Astrocyte of the spinal cord (primary cell): ENCODE measurements around the gene STK11.

Experiments used
- DNase-seq: peaks from one replicate; pipeline ENCODE4 v3.0.0; 2011; ENCODE audit warnings: low read depth, low spot score
- H3K4me3 ChIP-seq: 2 replicates; pipeline ENCODE4 v1.5.1; 2011; ENCODE audit warnings: low read depth, mild to moderate bottlenecking, low read length, moderate library complexity
- CTCF ChIP-seq: IDR thresholded peaks from 2 replicates; pipeline ENCODE4 v1.5.1; 2012; ENCODE audit warnings: low read depth, mild to moderate bottlenecking, low read length, inconsistent platforms
- in situ Hi-C: cut with HindIII; loops from 2 replicates; pipeline ENCODE4 v1.10.0; 2017; ENCODE audit warnings: low sequenced_read_pairs

Gene STK11

GRCh38 chr19:1211494-1212234 is 6.1 kb downstream of the STK11 start:
- DNase-seq, result no peak
- no peak for TF ChIP-seq CTCF
- no peak overlapping the region for H3K4me3 ChIP-seq
- in situ Hi-C loops, result no loop called here

- no peak overlapping the region for H3K4me3 ChIP-seq
- peak; percentile 54 for DNase-seq
- TF ChIP-seq CTCF, result no peak
- in situ Hi-C loops, result no loop called here
Observed at GRCh38 chr19:1213391-1214286, 8.1 kb downstream of the STK11 start.

GRCh38 chr19:1214299-1214861 is 8.8 kb downstream of the STK11 start:
- in situ Hi-C loops, result no loop called here
- H3K4me3 ChIP-seq, result no peak overlapping the region

GRCh38 chr19:1214862-1215731 is 9.5 kb downstream of the STK11 start:
- DNase-seq, result peak; percentile 23
- H3K4me3 ChIP-seq, result no peak overlapping the region
- in situ Hi-C loops, result no loop called here
- TF ChIP-seq CTCF, result no peak

More at GRCh38 chr19:1214299-1214861, 8.8 kb downstream of the STK11 start:
- no peak for TF ChIP-seq CTCF
- DNase-seq, result no peak

- no peak overlapping the region for H3K4me3 ChIP-seq
- in situ Hi-C loops, result no loop called here
- no peak for DNase-seq
- no peak for TF ChIP-seq CTCF
Observed at GRCh38 chr19:1216756-1217155, 11.2 kb downstream of the STK11 start.

GRCh38 chr19:1217366-1217765 is 11.8 kb downstream of the STK11 start:
- DNase-seq, result no peak
- no peak overlapping the region for H3K4me3 ChIP-seq
- in situ Hi-C loops, result no loop called here
- TF ChIP-seq CTCF, result no peak
